Measurements from ENCODE around the gene MGAT3.

Gene MGAT3

GRCh38 chr22:39508393-39508792 lies 51.6 kb downstream of the MGAT3 start:
- no peak for TF ChIP-seq CTCF (IDR thresholded peaks at IDR 0.05; ENCODE audit: low read depth, low read length, missing control alignments)
- no peak for DNase-seq (ENCODE audit: extremely low read depth, low read depth)
- H3K4me3 ChIP-seq (replicated peaks; ENCODE audit: low read depth, low read length) = no peak overlapping the region

- TF ChIP-seq CTCF (IDR thresholded peaks at IDR 0.05; ENCODE audit: low read depth, low read length, missing control alignments) = no peak
- no peak for DNase-seq (ENCODE audit: extremely low read depth, low read depth)
These were observed 53.8 kb downstream of the MGAT3 start for GRCh38 chr22:39510529-39511149.

GRCh38 chr22:39511226-39511625 lies 54.4 kb downstream of the MGAT3 start:
- DNase-seq (ENCODE audit: extremely low read depth, low read depth) = no peak
- H3K4me3 ChIP-seq (replicated peaks; ENCODE audit: low read depth, low read length) = no peak overlapping the region
- TF ChIP-seq CTCF (IDR thresholded peaks at IDR 0.05; ENCODE audit: low read depth, low read length, missing control alignments) = no peak

More at GRCh38 chr22:39510529-39511149, 53.8 kb downstream of the MGAT3 start:
- H3K4me3 ChIP-seq (replicated peaks; ENCODE audit: low read depth, low read length) = no peak overlapping the region

GRCh38 chr22:39512026-39512425 lies 55.2 kb downstream of the MGAT3 start:
- TF ChIP-seq CTCF (IDR thresholded peaks at IDR 0.05; ENCODE audit: low read depth, low read length, missing control alignments) = no peak
- no peak for DNase-seq (ENCODE audit: extremely low read depth, low read depth)
- no peak overlapping the region for H3K4me3 ChIP-seq (replicated peaks; ENCODE audit: low read depth, low read length)

GRCh38 chr22:39513791-39514190 lies 57.0 kb downstream of the MGAT3 start:
- DNase-seq (ENCODE audit: extremely low read depth, low read depth) = no peak
- no peak overlapping the region for H3K4me3 ChIP-seq (replicated peaks; ENCODE audit: low read depth, low read length)
- TF ChIP-seq CTCF (IDR thresholded peaks at IDR 0.05; ENCODE audit: low read depth, low read length, missing control alignments) = no peak

- peak; percentile 77 for TF ChIP-seq CTCF (IDR thresholded peaks at IDR 0.05; ENCODE audit: low read depth, low read length, missing control alignments)
- no peak for DNase-seq (ENCODE audit: extremely low read depth, low read depth)
- H3K4me3 ChIP-seq (replicated peaks; ENCODE audit: low read depth, low read length) = no peak overlapping the region
These were observed 57.7 kb downstream of the MGAT3 start for GRCh38 chr22:39514373-39514973.

Data from HFF-Myc (cell line).